GM19351 (cell line): ENCODE data around the gene OR6B3.

Experiments used
- ATAC-seq: cut with Tn5 transposase; IDR thresholded peaks from one replicate; pipeline ENCODE4 v1.9.1; 2021; ENCODE audit warnings: mild to moderate bottlenecking, moderate library complexity; ENCODE audit not compliant: unreplicated experiment

Gene OR6B3

DNA sequence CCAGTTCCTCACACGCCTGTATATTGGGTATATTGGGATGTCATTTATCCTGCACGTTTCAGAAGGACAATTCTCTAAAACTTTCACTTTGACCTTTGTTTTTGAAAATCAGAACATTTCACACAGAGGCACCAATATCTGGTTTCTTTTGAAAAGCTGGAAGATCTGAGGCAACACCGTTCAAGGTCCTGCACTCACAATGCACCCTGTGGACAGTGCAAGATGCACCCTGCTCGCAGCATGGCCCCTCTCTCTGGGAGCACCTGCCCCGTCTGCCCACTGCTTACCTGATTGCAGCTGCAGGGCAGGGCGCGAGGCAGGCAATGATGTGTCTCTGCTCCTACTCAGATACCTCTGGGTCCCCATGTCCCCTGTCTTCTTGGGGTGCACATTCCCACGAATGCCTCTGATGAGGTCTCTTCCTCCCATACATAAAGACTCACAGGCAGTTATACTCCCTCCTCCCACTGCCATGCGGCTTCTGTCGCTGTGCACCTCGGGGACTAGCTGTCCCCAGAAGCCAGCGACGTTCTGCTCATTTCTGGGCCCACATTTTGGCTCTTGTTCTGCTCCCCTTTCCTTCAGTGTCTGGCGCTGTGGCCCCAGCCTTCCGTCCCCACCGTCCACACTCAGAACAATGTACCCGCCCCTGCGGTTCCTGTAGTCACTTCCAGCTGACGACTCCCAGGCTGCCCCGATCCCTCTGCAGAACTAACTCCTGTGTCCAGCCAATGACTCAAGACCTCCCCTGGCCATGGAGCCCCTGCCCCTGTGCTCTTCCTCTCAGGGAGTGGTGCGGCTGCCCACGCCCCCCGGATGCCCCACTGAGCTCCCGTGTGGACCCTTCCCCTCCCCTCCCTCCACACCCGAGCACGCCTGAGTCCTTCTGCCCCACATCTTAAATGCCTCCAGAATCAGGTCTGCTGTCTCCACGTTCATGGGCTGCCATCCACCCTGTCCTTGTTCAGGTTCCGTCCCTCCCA lies at the start of gene OR6B3:
TSS of gene OR6B3 (minus strand) at position 349 of the 983 bp plus-strand sequence.
- ATAC-seq, result no peak

- no peak for ATAC-seq
Measured at GRCh38 chr2:240098349-240098748, 45.0 kb upstream of the OR6B3 start.

GRCh38 chr2:240095556-240096523 lies 42.5 kb upstream of the OR6B3 start:
- ATAC-seq, result no peak

DNA sequence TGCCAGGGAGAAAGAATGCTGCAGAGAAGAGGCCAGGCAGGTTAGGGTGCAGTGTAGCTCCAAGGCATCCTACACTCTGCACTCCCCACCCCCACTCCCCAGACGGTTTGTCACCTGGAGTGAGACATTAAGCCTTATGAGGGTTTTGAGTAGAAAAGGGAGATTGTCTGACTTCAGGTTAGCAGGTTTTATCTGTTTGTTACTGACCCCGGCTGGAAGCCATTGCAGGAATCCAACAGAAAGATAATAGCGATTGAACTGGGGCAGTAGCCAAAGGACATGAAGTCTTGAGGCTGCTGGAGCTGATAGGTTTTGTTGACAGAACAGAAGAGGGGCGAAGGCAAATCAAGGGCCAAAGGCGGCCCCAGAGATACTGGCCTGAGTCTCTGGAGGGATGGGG lies 36.0 kb upstream of the OR6B3 start:
- no peak for ATAC-seq

DNA sequence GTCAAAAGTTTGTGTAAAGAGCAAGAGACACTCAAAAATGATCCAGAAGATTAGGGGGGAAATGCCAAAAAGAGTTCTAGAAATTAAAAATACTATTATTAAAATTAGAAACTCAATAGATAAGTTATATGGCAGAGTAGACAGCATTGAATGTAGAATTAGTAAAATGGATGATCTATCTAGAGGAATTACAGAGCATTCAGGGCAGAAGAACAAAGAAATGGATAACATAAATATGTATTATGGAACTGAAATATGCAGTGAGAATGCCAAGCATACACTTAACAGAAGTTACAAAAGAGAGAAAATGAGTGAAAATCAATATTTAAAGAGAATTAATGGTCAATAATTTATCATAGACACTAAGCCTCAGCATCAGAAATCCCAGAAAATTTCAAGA lies 33.2 kb upstream of the OR6B3 start:
- ATAC-seq, result no peak

DNA sequence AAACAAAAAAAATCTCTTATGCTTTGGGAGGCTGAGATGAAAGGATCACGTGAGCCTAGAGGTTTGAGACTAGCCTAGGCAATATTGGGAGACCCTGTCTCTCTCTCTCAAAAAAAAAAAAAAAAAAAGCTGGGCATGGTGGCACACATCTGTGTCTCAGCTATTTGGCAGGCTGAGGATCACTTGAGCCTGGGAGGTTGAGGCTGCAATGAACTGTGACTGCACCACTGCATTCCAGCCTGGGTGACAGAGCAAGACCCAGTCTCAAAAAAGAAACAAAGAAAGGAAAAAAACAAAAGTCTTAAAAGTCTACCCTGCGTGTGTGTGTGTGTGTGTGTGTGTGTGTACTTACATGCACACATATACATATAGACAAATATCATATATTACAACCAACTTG lies 25.3 kb upstream of the OR6B3 start:
- no peak for ATAC-seq

- ATAC-seq, result no peak
Measured at GRCh38 chr2:240077442-240077841, 24.1 kb upstream of the OR6B3 start.

DNA sequence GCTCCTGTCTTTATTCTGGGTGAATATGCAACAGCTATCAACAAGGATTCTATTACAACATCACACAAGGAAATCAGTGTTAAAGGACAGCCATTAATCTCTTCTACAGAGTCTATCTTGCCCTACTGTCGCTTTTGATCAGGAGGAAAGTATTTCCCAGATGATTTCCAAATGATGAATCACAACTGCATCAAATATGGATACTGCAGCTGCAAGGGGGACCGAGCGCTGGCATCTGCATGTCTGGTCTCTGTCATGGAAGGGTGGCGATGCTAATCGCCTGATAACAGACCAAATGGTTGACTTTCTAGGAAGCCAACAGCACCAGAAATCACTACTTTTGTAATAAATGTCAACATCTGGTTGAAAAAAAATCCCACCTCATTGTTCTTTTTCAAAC lies 21.2 kb upstream of the OR6B3 start:
- ATAC-seq, result no peak

DNA sequence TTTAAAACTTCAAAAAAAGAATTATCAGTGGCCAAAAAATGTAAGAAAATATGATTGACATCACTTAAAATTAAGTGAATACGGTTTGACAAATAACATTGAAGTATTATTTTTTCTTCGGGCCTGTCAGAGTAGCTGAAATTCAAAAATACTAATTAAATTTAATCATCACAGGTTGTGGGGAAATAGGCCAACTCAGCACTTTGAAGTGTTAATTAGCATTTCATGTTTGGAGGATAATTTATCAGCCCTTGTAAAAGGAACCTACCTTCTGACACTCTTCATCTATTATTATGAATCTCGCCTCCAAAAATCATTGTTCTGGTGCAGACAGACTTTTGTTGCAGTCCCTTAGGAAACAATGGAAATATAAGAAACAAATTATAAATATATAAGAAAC lies 17.6 kb upstream of the OR6B3 start:
- no peak for ATAC-seq

DNA sequence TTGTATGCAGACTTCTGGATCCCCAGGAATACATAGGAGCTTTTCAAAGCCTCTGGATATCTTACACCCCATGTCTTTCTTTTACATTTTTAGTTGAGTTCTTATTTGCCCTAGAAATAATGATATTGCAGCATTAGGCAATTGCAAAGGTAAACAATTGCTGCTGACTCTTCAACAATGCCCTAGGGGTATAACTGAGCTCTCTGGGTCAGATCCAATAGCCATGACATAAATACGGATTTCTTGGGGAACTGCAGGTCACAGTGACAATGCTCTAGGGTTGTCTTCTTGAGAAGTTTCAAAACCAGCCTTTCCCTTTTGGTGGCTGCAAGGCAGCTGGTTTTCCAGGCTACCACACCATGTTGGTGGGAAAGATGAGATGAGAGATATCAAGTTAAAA lies 16.5 kb upstream of the OR6B3 start:
- no peak for ATAC-seq

DNA sequence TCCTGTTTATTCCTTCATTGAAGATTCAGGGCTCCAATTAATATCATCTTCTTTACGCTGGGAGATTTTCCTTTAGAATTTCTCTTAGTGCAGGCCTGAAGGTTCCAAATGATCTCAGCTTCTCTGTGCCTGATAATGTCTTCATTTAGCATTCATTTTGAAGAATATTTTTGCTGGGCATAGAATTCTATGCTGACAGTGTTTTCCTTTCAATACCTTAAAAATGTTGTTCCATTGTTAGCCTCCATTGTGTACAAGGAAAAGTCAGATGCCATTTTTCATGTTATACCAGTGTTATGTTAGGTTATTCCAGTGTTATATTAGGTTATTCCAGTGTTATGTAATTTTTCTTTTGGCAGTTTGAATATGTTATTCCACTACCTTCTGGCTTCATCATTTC lies 14.9 kb upstream of the OR6B3 start:
- ATAC-seq, result no peak

- ATAC-seq, result no peak
Measured at GRCh38 chr2:240066489-240066888, 13.2 kb upstream of the OR6B3 start.

DNA sequence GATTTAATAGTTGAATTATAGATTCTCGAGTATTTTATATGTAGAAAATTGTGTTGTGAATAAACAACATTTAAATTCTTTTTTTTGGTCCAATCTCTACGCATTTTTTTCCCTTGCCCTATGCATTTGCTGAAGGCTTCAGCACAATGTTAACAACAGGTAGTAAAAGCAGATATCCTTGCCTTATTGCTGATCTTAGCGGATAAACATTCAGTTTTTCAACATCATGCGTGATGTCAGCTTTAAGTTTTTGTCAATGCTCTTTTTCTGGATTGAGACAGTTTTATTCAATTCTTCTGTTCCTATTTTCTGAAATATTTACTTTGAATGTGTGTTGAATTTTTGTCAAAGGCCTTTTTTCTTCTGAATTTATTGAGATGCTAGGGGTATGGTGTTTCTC lies 11.6 kb upstream of the OR6B3 start:
- ATAC-seq, result no peak

- no peak for ATAC-seq
Measured at GRCh38 chr2:240060977-240061591, 7.8 kb upstream of the OR6B3 start.

GRCh38 chr2:240056678-240057077 lies 3.4 kb upstream of the OR6B3 start:
- no peak for ATAC-seq

GRCh38 chr2:240055177-240055917 lies 2.0 kb upstream of the OR6B3 start:
- no peak for ATAC-seq

DNA sequence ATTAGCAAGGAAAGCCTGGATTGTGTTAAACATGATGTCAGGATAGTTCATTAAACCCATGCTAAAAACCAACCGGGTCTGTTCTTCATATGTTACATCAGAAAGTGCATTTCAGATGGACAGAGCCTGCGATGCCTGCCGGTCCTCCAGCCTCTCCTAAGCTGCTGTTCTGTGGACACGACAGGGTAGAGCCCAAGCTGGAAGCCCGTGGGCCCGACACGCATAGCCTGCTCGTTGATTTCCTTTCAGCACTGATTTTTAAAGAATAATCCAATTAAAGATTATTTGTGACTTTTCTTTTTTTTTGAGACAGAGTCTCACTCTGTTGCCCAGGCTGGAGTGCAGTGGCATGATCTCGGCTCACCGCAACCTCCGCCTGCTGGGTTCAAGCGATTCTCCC lies 797 bp downstream of the OR6B3 start:
- no peak for ATAC-seq

DNA sequence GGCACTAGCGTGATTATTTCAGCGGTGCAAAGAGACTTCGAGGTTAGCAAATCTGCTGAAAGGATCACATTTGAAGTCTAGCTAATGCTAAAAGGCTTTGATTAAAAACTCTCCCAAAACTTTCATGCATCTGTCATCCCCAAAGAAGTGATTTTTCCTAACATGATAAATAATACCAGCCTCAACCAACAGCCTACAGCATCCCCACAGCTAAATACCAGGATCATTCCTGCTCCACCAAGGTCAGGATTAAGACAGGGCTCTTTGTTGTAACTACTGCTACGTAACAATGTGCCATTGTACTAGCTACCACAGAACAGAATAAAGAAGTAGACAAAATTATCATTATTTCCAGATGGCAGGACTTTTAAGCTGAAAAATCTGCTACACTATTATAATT lies 1.6 kb downstream of the OR6B3 start:
- no peak for ATAC-seq

GRCh38 chr2:240050278-240050677 lies 3.0 kb downstream of the OR6B3 start:
- ATAC-seq, result no peak

- ATAC-seq, result no peak
Measured at GRCh38 chr2:240048237-240048636, 5.1 kb downstream of the OR6B3 start.
